ENCODE results near the gene GDPD2. TPM values are rescaled to one million over a fixed set of nuclear protein-coding genes. Genes with fewer than 3 reads are reported as not detected.
"Not testable (repeated sequence)": the region's sequence is repeated elsewhere in the genome, so short reads cannot be mapped to it uniquely, and the experiment has no call there.

The GDPD2 gene
- total RNA-seq, result 1.5 TPM

- peak; percentile 62 for DNase-seq
These were observed at the start of gene GDPD2 for GRCh38 chrX:70422851-70423341. TSS of gene GDPD2 (plus strand) at chrX:70423314. CDS start at chrX:70424985, 1,671 bp downstream.

- DNase-seq, result no peak
These were observed 36.9 kb upstream of the GDPD2 start for GRCh38 chrX:70386235-70386634.

GRCh38 chrX:70398899-70399298 is 24.2 kb upstream of the GDPD2 start:
- DNase-seq, result no peak

- not testable (repeated sequence) for DNase-seq
These were observed 22.9 kb upstream of the GDPD2 start for GRCh38 chrX:70400181-70400580.

DNA sequence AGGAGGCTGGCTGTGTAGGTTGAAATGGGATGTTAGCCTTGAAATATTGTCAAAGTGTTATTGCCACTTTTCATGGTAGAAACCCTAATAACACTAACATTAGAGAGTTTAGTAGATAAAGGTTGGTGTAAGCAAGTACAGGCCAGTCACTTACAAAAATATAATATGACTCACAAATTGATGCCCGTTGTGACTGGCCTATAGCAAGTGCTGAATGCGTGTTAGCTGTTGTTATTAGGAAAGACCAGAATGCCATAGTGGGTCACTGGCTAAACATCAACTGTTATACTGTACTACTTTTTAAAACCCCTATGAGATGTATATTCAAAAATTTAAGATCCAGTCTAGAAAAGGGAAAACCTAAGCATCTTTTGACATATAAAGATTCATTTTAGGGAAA is 20.4 kb upstream of the GDPD2 start:
- no peak for DNase-seq

- DNase-seq, result no peak
These were observed 18.1 kb upstream of the GDPD2 start for GRCh38 chrX:70405003-70405402.

- no peak for DNase-seq
These were observed 12.2 kb upstream of the GDPD2 start for GRCh38 chrX:70410921-70411320.

DNA sequence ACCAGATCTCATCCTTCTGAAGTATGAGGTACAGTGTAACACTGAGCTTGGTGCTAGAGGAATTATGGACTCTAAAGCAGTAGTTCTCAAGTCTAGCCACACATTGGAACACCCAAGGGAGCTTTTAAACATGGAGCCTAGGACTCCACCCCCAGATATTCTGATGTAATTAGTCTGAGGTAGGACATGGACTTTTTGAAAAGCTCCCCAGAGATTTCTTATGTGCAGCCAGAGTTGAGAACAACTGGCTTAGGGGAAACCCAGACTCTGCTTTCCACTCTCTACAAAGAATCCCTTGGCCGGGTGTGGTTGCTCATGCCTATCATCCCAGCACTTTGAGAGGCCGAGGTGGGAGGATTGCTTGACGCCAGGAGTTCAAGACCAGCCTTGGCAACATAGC is 11.6 kb upstream of the GDPD2 start:
- DNase-seq, result no peak

DNA sequence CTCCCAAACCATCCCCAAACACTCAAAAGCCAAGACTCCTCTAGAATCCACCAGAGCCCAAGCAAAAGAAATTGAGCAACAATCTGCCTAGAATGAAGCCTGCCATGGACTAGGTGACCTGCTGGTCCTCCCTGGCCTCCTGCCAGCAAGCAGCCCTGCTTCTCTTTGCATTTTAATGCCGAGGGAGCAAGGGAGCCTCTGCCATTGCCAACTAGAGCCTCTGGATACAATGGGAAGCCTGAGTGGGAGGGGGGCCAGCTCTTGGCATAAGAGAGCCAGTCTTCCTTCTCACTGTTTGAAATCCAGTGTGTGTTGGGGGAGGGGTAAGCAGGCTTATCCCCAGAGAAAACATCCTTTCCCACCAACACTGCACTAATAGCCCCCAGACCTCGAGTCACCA is 1.5 kb upstream of the GDPD2 start:
- no peak for DNase-seq

- DNase-seq, result no peak
These were observed 992 bp downstream of the GDPD2 start for GRCh38 chrX:70423936-70424675.

DNA sequence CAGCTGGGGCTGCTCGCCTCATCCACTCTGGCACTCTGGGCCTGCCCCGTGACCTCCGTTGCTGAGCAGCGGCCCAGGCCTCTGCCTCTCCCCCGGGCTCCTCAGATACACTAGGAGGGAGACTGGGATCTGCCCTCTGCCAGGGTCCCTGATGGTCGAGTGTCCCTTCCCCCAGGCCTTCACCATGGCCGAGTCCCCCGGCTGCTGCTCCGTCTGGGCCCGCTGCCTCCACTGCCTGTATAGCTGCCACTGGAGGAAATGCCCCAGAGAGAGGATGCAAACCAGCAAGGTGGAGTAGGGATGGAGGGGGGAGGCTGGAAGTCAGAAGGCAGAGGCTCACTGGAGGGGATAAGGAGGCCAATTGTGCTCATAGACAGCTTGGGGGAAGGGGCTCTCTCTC is 1.7 kb downstream of the GDPD2 start:
- no peak for DNase-seq

- DNase-seq, result no peak
These were observed 3.5 kb downstream of the GDPD2 start for GRCh38 chrX:70426286-70427278.

DNA sequence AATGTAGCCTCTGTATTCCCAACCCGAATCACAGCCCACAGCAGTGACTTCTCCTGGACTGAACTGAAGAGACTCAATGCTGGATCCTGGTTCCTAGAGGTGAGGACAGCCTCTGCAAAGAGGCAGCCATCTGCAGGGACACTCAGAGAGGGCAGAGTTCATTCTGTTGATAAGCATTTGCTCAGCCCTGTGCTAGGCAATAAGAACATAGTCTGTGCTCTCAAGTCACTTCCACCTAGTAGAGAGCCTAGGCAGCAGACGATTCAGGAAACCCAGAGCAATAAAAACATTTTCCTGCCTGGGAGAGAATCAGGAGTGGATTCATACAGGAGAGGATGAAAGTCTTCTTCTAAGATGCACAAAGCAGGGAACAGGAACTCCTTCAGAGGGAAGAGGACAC is 4.3 kb downstream of the GDPD2 start:
- DNase-seq, result no peak

GRCh38 chrX:70429759-70430158 is 6.6 kb downstream of the GDPD2 start:
- DNase-seq, result no peak

- peak; percentile 11 for DNase-seq
These were observed 10.1 kb downstream of the GDPD2 start for GRCh38 chrX:70432936-70433847.

GRCh38 chrX:70433848-70434351 is 10.8 kb downstream of the GDPD2 start:
- peak; percentile 71 for DNase-seq

DNA sequence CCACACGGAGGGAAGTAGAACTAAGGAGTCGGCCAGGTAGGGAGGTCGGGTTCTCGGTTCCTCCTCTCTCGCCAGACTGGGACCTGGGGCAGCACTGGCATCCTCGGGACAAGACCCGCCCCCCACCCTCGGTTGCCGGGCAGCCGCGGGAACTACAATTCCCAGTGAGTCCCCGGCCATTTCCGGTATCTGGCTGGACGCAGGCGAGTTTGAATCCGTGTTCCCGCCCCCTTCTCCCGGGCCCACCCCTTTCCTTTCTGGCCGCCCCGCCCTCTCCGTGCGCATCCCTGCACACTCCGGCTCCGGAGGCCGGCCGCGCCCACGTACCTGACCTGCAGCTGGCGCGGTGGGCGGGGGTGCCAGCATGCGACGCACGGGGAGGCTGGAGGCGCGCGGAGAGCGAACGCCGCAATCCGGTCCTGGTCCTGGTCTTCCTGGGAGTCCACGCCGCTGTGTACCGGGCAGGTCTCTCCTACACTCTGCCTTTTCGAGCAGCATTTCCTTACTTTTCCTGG is 11.3 kb downstream of the GDPD2 start:
- peak; percentile 88 for DNase-seq

DNA sequence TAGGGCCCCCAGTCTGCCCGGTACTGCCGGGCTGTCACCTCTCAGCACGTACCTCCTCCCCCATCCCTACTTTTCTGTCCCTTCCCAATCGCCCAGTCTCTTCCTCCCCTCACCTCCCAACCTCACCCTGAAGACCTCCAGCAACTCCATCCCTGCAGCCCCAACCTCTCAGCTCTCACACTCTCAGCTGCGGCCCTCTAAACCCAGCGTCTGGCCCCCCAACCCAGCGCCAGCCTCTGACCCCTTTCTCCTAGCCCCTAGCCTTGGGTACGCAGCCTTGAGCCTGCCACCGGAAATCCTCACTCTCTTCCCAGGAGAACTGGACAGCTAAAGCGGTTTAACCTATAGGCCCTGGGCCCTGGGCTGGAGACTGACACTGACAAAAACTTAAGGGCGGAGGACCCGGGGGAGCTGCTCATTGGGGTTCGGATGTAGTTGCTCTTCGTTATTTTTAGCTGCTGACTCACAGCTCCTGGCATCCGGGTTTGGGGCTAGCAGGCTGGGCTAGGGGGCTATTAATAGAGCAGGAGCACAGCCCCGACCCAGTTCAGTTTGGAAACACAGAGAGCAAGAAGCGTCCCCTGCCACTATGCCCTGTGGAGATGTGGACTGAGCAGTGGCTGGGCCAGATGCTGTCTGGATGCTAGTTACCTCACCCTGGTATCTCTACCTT is 11.9 kb downstream of the GDPD2 start:
- DNase-seq, result peak; percentile 50

GRCh38 chrX:70436343-70436742 is 13.2 kb downstream of the GDPD2 start:
- DNase-seq, result no peak

DNA sequence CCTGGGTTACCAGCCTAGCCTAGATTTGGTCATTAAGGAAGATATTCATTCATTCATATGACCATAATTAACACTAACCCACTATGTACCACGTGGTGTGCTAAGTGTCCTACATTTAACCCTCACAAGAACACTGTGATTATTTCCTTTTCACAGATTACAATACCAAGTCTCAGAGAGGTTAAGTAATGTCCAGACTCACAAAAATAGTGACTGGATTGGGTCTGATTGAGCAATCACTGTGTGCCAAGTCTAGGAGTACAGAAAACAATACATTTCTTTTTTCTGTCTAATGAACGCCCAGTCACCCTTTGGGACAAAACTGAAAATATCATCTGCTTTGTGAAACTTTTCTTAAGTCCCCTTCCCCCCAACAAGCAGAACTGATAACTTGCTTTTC is 13.9 kb downstream of the GDPD2 start:
- DNase-seq, result no peak
